Measurements from ENCODE around the gene EYS.

The EYS gene

DNA sequence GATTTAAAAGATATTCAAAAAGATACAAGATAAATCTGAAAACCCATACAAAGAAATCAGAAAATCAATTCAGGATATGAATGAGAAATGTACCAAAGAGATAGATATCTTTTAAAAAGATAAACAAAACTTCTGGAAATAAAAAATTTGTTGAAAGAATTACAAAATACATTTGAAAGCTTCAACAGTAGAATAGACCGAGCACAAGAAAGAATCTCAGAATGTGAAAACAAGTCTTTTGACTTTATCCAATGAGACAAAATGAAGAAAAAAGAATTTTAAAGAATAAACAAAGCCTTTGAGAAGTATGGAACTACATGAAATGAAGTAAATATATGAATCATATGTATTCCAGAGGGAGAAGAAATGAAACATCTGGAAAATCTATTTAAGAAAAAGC, 1011.0 kb downstream of the EYS start:
- no peak for DNase-seq

DNA sequence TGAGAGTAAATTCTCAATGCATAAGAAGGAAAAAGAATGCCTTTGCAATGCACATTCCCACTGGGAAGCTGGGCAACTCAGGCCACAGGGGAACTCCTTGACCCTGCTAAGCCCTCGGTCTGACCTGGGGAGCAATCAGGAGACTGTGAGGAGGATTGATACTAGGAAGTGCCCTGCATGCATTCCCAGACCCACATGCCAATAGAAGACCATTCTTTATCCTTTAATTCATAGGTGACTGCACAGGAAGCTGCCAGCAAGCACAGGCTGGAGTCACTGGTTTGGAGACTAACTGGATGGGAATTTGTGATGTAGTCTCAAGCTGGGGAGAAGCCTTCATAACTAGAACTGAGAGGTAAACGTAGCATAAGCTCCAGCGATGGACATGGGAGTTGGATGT, 1012.7 kb downstream of the EYS start:
- DNase-seq: no peak

DNA sequence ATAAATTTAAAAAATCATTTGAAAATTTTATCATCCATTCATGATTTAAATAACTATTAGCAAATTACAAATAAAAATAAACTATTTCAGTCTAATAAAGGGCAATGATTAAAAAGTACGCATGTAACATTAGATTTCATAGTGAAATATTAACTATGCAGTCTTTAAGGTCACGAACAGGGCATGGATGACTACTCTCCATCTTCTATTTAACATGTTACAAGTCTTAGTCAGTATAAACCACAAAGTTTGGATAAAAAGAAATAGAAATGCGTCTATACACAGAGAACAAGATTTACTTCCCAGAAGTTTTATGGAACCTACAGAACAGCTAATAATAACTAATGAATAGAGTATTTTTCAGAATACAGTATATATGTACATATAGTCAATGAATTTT, 1016.0 kb downstream of the EYS start:
- no peak for DNase-seq

DNA sequence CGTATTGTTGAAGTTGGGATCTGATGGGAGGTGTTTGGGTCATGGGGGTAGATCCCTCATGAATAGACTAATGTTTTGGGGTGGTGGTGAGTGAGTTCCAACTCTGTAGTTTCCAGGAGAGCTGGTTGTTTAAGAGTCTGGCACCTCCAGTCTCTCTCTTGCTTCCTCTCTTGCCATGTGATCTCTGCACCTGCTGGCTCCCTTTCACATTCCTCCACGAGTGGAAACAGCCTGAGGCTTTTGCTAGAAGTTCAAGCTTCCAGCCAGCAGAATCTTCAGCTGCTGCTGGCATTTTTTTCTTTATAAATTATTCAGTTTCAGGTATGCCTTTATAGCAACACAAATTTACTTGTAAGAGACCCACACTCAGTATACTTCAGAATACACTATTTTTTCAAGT, 1021.6 kb downstream of the EYS start:
- no peak for DNase-seq

DNA sequence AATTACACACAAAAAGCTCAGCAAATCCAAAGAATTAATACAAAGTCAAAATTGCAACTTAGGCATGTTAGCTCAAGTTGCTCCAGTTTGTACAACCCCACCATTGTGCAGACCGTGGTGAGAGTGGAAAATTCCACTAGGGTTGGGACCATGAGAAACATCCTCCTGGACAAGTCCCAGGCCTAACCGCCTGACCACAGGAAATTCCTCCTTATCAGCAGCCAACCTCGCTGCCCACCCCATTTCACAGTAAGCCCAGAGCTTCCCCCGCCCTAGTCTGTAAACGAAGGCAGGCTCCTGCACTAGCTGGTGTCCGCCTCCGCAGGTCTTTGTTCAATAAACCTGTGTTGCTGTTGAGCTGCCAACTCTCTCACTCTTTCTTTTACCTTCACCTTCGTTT, 1023.3 kb downstream of the EYS start:
- DNase-seq: no peak

DNA sequence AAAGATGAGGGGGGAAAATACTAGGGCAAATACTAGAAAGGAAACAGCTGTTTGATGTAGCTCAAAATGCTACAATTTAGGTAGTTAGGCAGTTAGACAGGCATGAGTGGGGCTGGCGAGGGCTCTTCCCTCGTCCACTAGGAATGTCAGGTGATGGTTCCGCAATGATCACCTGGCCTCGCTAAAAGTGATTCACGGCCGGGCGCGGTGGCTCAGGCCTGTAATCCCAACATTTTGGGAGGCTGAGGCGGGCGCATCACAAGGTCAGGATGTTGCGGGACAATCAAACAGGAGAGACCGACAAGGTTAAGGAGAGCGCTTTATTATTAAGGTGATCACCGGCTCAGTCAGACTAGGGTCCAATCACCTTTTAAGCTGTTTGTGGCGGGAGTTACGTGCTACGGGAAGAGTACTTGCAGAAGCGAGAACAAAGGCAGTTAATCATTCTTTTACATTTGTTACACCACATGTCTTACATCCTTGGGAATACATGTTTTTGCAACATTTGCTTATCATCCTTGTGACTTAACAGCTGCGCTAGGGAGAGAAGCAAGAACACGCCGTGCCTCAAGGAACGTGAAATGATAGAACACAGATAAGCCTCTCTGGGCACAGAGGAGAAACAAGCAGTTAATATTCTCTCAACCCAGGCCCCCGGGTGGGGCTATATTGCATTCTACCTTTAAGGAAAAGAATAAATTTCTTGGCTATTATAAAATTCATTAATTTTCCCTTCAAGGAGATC, 1025.4 kb downstream of the EYS start:
- no peak for DNase-seq

DNA sequence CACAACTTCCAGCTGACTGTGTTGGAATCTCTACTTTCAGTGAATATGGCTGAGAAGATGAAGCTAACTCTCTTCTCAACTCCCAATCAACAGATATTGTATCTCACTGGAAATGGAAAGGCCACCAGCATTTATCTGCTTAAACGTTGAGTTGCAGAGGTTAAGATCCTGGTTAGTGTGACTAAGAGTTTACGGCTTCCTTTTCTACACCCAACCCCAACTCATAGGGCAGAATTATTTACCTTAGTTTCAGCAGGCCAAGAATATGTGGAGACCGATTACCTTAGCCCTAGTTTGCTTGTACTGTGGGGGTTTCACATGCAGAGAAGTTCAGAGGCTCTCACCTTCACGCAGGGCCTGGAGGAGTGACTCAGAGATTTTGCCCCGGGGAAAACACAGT, 1026.6 kb downstream of the EYS start:
- DNase-seq: no peak

DNA sequence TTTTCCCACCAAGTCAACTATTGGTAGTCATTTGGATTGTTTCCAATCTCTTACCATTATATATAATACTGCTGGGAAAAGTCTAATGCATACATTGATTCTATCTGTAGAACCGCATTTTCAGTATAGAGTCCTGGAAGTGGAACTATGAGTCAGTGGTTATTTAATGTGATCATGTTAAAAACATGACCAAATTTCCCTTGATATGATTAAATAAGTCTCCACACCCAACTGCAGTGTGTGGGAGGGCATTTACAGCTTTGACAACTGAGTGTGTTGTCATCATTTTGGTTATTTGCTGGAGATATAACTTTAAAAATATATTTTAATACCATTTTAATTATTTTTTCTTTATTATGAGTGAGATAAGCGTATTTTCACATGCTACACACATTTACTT, 1027.6 kb downstream of the EYS start:
- DNase-seq: no peak

DNA sequence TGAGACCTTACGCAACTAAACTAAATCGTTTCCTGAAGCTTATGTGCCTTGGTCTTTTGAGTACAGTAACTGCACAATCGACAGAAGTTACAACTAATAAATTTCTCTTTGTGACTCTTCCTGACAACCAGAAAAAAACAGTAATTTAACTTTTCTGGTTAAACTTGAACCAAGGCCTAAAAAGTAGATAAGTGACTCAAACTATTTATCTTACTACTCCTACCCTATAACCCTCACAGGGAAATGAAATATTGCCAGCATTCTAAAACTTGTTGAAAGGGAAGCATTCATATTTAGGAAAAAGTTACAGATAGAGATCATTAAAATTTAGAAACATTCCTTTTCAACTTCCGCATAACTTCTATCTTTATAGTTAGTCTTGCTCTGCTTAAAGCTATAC, 1034.4 kb downstream of the EYS start:
- no peak for DNase-seq

DNA sequence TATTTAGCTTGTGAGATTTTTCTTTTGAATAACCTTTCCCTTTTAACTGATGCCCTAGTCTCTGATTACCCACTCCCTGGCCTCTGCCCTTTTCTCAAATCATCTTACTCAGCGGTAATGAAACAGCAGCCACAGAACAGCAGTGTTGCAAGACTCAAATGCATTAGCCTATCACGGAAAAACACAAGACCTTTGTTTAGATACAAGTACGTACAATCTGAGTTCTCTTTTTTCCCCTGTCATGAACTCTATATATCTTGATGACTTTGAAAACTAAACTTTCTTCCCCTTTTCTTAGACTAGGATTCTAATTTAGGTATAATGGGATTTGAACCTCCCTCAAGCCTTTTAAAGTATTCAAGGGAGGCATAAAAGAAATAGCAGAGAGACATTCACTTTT, 1034.9 kb downstream of the EYS start:
- no peak for DNase-seq

DNA sequence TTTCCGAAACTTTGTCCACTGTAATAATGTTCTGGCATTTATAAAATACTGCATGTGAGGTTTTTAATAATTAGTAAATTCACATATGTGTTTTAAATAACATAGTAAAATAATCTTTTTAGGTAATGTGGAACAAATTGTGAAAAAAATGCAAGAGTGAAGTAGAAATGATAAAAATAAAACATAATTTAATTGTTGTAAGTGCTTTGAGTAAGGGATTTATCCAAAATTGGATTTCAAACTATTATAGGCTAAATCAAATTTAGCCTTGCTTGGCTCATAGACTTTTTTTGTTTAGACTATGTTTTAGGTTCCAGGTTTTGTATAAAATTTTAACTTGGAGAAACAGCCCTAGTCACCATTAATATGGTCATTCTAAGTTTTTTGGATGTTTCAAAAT, 1041.9 kb downstream of the EYS start:
- DNase-seq: no peak

DNA sequence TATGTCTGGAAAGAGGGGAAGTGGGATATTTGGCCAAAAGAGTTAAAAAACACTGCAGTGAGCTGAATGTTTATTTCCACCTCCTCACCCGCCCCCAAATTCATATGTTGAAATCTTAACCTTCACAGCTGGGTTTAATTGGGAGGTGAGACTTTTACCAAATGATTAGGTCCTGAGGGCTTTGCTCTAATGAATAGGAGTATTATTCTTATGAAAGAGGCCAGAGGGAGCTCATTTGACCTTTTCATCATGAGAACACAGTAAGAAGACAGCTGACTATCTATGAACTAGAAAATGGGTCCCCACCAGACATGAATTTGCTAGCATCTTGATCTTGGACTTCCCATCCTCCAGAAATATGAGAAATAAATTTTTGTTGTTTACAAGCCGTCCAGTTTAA, 1042.5 kb downstream of the EYS start:
- no peak for DNase-seq

DNA sequence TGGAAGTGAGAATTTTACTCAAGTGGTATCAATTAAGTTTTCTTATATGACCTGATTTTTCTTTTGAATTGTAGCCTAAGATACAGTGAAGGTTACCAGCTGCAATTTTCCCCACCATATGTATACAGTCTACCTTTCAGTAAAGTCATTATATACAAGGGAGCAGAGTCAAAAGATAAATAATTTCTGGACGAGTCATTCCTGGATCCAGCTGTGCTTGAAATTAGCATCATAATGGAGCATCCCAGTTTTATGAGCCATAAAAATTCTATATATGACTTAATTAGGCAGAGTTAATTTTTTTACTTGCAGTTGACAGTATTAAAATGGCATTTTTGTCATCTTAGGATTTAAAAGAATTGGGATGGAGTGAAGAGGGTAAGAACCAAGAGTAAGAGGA, 1063.0 kb downstream of the EYS start:
- no peak for DNase-seq

DNA sequence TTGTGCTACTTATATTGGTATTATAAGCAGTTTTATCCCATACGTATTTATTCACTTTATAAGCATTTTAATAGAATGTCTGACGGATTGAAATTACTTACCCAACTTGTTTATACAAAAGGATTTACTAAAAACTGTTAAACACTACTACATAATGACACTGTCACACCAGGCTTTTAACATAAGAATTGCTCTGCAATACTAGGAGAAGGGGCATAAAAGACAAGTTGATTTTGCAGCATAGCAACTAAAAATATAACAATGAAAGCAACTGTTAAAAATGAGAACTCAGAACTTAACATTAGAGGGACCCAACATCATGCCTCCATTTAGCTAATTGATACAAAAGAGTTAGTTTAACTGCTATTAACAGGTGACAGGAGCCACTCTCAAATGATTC, 1076.1 kb downstream of the EYS start:
- DNase-seq: no peak

DNA sequence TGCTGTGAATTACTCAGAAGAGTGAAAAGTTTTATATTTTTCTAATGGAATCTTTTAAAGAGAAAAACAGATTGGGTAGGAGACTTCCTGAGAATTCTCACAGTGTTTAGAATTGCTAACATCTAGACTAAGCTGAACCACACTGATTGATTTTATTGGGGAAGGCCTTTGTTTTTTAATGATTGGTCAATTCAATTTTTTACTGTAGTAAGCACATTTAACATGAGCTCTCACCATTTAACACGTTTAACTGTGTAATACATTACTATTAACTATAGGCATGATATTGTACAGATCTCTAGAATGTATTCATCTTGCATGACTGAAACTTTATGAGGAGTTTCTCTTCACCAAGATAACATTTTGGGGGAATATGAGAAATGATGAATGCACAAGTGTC, 1084.1 kb downstream of the EYS start:
- DNase-seq: no peak

DNA sequence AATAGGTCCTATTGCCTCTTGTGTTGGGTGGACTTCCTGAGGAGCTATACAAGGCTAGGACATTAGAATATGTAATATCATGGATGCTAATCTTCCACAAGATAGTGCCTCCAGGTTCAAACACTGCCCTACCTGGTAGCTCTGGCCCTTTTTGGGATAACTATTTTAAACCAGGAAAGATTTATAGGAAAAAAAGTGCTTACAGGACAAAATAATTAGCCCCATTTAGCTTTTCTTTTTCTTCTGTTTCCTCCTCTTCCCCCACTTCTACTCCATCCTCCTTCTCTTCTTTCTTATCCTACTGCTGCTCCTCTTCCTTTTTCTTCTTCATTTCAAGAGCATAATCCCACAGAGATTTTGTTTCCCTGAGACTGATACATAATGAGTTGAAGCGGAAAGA, 1104.0 kb downstream of the EYS start:
- no peak for DNase-seq

DNA sequence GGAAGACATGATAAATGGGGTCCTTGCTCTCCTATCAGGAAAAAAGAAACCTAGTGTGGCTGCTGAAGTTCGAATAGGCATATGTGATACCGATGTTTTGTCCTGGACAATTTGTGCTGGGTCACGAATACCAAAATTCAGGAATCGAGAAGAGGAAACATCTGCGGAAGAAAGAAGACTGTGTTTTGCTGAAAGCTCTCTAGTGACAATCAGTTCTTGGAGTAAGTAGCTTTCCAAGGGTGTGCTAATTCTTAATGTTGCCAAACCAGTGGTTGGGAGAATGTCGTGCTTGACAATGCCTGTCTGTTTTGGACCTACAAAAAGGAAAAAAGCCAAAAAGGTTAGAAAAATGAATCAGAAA, 1115.4 kb downstream of the EYS start:
- DNase-seq: no peak

DNA sequence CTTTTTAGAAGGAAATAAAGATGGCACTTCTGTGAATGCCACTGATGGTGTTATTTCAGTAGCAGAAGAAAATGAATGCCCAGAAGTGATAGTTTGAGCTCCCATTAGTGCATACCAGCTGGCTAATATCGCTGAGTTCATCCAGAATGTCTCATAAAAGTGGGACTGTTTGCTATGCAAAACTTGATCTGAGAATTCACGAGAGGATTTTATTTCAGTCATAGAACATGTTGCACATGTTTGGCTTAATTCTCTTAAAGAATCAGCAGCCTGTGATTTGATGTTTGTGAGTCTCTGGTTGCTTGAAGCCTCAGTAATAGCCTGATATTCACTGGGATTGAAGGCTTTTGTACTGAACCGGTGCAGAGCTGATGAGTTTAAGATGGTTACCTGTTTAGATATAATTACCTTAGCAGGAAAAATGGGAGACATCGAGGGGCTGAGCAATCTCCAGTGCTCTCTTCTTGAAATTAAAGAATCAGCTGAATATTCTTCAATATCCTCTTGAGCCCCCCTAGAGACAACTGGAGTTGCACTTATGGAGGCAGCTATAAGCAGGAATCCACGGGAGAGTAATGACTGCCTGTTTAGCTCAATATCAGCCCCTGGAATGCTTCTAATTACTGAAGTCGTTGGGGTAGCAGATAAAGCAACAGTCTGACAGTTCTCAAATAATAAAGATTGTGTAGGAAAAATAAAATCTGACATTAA, 1115.9 kb downstream of the EYS start:
- no peak for DNase-seq

DNA sequence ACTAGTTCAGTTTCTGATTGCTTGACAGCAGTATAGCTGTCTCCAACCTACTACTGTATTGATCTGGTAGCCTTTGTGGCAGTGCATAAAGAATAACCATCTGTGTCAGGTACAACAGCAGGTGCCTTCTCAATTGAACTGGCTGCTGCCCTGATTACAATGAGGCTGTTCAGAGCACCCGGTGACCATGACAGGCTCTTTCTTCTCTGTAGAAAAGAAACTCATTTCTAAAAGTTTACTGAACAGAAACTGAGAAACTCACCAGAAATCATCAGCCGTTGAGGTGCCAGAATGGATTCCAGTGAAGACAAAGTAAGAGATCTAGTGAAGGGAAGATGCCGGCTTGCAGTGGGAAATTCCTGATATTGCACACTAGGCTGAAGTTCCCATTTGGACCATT, 1117.1 kb downstream of the EYS start:
- no peak for DNase-seq

DNA sequence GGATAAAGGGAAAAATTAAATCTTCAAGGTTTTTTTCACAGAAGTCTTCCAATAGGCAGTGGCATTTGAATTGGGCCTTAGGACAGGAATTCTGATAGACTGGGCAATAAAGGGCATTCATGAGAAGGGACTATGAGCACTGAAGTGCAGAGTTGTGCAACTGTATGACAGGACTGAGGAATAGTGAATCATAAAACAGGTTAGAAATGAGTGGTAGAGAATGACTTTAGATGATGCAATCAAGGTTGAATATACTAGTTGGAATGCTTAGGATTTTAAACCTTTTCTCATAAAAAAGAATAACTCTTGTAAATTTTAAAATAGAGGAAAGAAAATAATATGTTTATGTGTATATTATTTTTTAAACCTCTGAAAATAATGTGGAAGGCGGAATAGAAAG, 1126.7 kb downstream of the EYS start:
- DNase-seq: no peak

DNA sequence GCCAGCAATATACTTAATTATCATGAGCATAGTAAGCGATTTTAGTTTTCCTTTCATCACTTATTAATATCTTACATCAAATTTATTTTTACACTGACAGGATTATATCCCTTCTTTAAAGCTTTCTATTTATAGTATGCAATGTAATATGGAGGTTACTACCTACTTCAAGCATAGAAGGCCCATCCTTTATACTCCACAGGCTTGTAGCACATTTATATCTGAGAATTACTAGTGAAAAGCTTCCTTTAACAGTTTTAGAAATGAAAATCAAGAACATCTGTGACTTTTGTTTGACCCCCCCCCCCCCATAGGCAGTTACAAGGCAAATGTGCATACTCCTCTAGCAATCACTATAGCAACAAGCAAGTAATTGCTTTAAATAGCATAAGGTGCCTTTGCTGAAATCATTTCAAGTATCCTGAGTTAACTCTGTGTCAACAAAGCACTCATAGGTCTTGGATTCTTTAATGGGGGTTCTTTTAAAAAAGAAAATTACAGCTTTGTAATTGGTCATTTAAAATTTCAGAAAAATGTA, 1153.7 kb downstream of the EYS start:
- DNase-seq: no peak

DNA sequence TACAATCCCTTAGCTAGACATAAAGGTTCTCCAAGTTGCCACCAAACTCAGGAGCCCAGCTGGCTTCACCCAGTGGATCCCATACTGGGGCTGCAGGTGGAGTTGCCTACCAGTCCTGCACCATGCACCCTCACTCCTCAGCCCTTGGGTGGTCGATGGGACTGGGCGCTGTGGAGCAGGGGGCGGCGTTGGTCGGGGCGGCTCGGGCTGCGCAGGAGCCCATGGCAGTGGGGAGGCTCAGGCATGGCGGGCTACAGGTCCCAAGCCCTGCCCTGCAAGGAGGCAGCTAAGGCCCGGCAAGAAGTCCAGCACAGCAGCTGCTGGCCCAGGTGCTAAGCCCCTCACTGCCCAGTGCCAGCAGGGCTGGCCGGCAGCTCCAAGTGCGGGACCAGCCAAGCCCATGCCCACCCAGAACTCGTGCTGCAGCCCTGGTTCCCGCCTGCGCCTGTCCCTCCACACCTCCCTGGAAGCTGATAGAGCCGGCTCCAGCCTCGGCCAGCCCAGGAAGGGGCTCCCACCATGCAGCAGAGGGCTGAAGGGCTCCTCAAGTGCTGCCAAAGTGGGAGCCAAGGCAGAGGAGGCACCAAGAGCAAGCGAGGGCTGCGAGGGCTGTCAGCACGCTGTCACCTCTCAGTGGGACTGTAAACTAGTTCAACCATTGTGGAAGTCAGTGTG, 1159.3 kb downstream of the EYS start:
- DNase-seq: no peak

DNA sequence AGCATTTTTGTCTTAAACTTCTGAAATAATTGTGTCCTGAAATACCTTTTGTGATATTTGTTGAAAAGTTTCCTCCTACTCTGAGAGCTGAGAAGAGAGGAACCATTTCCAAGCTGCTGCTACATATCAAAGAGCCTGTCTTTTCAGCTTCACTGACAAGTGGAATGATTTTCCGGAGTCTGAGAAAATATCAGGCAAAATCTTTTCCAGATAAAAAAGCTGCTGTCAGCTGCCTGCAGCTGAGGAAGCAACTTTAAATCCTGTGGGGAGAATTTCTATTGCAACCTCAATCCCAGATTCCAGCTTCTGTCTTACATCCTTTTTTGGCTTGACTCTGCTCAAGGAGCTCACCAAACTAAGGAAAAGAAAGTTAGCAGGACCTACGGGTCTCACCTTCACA, 1167.1 kb downstream of the EYS start:
- DNase-seq: no peak

DNA sequence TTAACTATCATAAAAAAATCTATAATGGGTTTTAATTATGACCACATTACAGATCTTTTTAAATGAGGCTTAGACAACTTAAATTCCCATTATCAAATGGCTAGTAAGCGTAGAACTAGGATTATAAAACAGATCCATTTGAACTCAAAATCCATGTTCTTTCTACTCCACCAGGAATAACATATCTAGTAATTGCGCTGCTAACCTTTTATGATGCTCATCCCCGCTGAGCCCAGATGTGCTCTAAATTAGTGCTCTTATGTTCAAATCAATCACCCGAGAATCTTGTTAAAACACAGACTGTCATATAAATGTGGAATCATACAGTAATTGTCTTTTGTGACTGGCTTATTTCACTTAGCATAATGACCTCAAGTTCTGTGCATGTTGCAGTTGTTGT, 1168.3 kb downstream of the EYS start:
- DNase-seq: no peak

Data from DMS79 treated with DMSO at 0.1 percent for 48 hours (cell line).